NCI-H524 treated with DMSO at 0.1 percent for 48 hours (cell line): ENCODE measurements around the gene PPP1R1A.

Source experiments
- DNase-seq: peaks from one replicate; lab custom pipeline; 2025; lab: John Stamatoyannopoulos, UW

The PPP1R1A gene

GRCh38 chr12:54571193-54572188 lies 17.0 kb downstream of the PPP1R1A start:
- DNase-seq: no peak

DNA sequence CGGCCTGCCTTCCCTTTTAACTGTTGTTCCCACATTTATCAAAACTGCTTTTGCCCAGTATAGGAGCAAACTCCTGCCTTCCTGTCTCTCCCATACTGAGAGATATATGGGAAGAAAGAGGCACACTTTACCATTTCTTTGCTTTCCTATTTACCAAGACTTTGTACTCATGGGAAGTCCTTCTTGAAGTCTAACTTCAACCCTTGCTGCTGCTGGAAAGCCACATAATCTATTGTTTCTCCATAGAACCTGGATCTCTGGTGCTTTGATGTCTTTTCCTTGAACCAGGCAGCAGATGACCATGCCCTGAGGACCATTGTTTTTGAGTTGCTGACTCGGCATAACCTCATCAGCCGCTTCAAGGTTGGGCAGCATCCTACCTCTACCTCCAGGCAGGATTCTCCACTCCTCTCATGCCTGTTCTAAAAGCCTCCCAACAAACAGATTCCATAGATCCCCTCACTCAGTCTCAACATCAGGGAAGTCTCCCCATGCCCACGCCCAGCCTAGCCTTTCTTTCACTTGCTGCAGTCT lies 18.4 kb downstream of the PPP1R1A start:
- no peak for DNase-seq

- no peak for DNase-seq
These were observed 19.4 kb downstream of the PPP1R1A start for GRCh38 chr12:54569072-54569471.

GRCh38 chr12:54566792-54567191 lies 21.7 kb downstream of the PPP1R1A start:
- no peak for DNase-seq

DNA sequence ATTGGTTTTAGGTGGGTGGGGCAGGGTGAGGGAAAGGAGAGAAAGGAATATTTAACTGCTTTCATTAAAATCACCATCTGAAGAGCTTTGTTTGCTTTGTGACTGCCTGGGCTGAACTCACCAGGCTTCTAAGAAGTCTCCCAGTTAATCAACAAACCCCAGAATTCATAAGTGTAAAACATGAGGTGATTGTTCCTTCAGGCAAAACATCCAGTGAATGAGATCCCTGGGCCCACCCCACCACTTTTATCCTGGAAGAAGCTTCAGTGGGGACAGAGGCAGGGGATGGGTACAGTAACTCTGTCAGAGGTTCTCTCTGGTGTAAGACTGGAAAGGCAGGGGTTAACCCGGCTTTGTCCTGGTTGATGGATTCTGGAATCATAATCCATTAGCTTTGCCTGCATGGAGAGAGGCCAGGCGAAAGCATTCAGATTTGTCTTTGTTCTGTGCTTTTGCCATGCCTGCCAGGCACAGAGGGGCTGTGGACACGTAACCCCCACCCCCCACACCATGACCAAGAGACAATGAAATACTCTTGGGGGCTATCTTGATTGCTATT lies 22.4 kb downstream of the PPP1R1A start:
- no peak for DNase-seq

GRCh38 chr12:54565310-54565985 lies 23.0 kb downstream of the PPP1R1A start:
- no peak for DNase-seq

- no peak for DNase-seq
These were observed 23.7 kb downstream of the PPP1R1A start for GRCh38 chr12:54564768-54565167.

- no peak for DNase-seq
These were observed 24.7 kb downstream of the PPP1R1A start for GRCh38 chr12:54563787-54564186.

- DNase-seq: no peak
These were observed 25.6 kb downstream of the PPP1R1A start for GRCh38 chr12:54562750-54563356.

DNA sequence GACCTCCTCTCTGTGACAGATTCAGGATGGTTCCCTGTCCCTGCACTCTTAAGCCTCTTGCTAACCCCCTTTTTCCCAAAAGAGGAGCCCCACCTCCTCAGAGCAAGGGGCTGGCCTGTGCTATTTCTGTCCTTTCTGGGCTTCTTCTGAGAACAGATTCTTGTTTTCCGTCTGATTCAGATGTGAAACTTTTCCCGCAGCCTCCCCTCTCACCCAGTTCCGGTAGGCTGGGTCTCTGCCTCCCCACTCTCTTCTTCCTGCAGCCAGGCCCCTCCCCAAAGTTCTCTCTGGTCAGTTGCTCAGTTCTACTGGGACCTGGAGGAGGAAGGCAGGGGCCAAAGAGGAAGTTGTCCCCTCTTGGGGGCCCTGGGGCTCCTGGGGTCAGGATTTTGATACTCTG lies 27.3 kb downstream of the PPP1R1A start:
- DNase-seq: no peak

DNA sequence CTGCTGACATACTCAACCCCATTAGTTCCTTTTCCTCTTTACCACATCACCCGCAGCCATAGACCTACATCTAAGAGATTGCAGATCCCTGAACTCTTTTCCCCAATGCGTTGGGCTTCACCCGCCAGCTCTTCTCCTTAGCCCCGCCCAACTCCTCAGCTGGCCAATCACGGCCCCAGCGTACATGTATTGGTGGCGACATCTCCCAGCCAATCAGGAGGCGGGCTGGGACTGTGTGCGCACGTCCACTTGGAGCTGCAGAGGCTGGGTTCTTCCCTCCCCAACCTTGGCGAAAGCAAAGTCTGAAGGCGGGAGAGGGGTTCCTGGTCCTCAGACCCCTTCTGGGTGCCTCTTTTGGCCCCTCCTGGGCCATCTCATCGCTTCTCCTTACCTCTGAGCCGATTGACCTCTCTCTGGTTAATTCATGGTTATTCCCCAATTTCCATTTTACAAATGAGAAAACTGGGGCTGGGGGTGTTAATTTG lies 28.0 kb downstream of the PPP1R1A start:
- DNase-seq: no peak

- DNase-seq: no peak
These were observed 29.7 kb downstream of the PPP1R1A start for GRCh38 chr12:54558759-54559158.

GRCh38 chr12:54558311-54558710 lies 30.1 kb downstream of the PPP1R1A start:
- no peak for DNase-seq

- DNase-seq: no peak
These were observed 32.7 kb downstream of the PPP1R1A start for GRCh38 chr12:54555670-54556257.

DNA sequence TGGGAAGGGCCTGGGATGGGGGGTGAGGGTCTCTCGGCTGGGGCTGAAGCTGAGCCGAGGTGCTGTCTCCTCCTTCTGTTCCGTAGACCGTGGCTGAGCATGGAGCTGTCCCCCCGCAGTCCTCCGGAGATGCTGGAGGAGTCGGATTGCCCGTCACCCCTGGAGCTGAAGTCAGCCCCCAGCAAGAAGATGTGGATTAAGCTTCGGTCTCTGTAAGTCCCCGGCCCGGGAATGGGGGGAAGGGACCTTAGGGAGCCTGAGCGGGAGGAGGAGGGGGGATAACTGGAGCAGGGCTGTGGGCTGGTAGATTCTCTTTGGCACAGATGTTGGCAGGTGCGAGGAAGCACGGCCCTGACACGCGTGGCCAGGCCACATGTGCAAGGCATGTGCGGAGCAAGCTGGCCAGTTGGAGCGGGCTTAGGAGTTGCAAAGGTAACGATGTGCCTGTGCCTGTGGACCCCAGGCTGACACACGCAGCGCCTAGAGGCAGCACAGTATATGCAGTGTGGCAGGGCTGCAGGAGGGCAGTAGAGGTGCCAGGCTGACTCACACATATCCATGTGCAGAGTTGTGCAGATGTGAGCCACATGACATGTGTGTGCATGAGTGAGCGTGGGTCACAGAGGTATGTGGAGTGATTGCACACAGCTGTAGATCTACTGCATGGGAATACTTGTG lies 38.5 kb downstream of the PPP1R1A start:
- DNase-seq: no peak

DNA sequence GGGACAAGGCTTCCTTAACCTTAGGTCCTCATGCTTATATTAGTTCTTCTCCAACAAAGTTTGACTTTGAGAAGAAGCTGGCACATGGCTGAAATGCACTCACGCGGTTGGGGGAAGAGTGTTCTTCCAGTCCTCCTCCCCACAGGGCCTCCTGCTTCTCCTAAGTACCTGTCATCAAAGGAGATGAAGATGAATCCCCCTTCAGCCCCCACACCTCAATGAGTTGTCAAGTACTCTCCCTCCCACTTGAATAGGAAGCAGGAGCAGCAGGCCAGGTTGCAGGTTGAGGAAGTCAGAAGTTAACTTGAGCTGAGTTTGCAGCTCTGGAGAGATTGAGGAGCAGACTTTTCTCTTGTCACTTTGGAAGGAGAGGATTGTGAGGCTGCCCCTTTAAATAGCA lies 41.9 kb downstream of the PPP1R1A start:
- DNase-seq: no peak

DNA sequence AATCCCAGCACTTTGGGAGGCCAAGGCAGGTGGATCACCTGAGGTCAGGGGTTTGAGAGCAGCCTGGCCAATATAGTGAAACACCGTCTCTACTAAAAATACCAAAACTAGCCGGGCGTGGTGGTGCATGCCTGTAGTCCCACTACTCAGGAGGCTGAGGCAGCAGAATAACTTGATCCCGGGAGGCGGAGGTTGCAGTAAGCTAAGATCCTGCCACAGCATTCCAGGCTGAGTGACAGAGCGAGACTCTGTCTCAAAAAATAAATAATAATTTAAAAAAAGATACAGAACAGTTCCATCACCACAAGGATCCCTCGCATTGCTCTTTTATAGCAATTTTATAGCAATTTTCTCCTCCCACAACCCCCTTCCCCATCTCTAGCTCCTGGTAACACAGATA lies 43.7 kb downstream of the PPP1R1A start:
- DNase-seq: no peak

DNA sequence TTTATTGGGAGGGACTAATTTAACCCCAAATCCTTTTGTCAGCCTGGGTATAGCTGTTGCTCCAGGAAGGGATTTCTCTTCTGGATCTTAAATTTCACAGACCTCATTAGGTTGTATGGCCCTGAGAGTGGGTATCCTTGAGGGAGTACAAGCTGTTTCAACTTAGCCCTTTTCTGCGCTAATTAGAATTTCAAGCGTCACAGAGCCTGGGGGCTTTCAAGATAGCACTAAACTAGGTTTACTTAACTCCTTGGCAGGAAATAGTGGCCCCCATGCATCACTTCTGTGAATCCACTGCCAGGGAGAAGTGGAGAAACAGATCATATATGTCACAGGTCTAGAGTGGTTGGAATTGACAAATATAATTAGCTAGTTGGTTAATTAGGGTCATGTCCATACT lies 44.9 kb downstream of the PPP1R1A start:
- DNase-seq: no peak

DNA sequence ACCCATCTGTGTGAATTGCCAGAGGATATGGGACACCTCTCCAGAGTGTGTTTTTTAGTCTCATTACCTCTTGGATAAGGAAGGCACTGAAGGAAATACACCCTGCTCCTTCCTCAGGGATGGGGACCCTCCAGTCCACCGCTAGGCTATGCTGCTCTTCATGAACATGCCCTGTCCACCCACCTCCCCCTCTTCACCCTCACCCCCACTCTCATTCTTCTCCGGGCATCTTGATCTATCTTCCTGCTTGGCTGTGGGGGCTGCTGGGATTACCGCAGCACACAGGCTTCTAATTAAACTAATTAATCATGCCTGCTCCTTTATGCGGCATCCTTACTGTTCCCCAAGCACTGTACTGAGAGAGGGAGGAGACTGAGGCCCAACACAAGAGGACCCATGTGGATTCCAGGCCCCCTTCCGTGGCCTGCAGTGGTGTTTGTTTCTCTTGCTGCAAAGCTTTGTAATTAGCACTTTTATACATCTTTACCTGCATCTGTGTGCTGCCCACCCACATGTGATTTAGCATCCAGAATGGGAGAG lies 46.6 kb downstream of the PPP1R1A start:
- no peak for DNase-seq

GRCh38 chr12:54538136-54538700 lies 50.2 kb downstream of the PPP1R1A start:
- no peak for DNase-seq
